Urinary bladder (tissue), 4 donors: ENCODE data around the gene TMEM252. TPM values are rescaled to one million over a fixed set of nuclear protein-coding genes. Genes with fewer than 3 reads are reported as not detected.

Experiments
- DNase-seq: peaks from one replicate; pipeline ENCODE4 v3.0.0-alpha.2; 2015; ENCODE audit errors: extremely low spot score
- H3K27ac ChIP-seq: one replicate; pipeline ENCODE4 v1.5.1; 2013; ENCODE audit warnings: low read depth, mild to moderate bottlenecking, moderate library complexity
- H3K36me3 ChIP-seq: one replicate; pipeline ENCODE4 v1.6.1; 2013; ENCODE audit warnings: mild to moderate bottlenecking, moderate library complexity; ENCODE audit not compliant: insufficient read depth
- H3K4me1 ChIP-seq: one replicate; pipeline ENCODE4 v1.6.1; 2013; ENCODE audit warnings: mild to moderate bottlenecking, moderate library complexity; ENCODE audit not compliant: insufficient read depth
- H3K4me3 ChIP-seq: one replicate; pipeline ENCODE4 v1.5.1; 2013; ENCODE audit warnings: low read depth, low read length
- WGBS: extraction: QIAGEN DNeasy Blood & Tissue Kit; methylation state at CpG from one replicate; pipeline ENCODE4 v1.1.7; 2013; 5-methylcytosine and 5-hydroxymethylcytosine counted together
- polyA plus RNA-seq: library from polyadenylated mRNA; stranded (reverse); fragments of 200-250 nt; gene quantifications from one replicate; pipeline ENCODE4 v1.2.3, GENCODE V29; 2013
- total RNA-seq: library from RNA; depleted of rRNA; stranded (reverse); fragments of >200 nt; gene quantifications from one replicate; pipeline ENCODE4 v1.2.3, GENCODE V29; 2014
- donor health status: healthy with polysubstance abuse.
- donor health status: healthy.

TMEM252 gene
- not detected for total RNA-seq
- 0.24 TPM for polyA plus RNA-seq

DNA sequence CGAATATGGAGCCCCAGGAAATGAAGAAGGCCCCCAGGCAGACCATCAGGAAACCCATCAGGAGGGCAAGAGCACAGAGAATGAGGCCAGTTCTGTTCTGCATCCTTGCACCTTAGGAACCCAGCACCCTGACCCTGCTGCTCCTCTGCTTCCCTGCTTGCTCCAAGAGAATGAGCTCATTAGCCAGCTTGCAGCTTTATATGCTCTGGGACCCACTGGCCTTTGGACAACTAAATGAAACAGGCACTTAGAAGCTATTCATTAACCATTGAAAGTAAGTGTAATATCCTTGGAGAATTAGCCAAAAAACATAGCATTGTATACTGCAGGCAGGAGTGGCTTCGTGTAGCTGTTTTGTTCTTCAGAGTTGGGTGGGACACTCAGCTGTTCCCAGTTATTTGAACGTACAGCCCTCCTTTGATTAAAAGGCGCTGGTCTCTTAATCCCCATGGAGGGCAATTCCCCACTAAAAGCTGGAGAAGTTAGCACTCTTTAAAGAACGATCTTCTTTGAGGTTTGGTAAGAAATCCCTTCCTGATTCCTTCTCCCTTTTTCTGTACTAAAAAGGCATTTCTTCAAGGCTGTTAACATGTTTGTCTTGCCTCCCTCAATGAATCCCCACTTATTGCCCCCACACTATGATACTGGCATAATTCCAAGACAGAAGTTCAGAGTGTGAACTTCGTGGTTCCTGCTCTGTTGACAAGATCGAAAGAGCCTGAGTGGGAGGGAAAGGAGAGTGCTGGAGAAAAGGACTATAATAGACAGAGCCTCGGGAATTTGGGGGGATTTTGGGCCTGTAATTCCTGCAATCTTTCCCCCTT lies at the start of gene TMEM252:
Gene TMEM252 (minus strand): TSS at position 172 of the 824 bp plus-strand sequence. CDS start 69 bp downstream, at position 103.
- Histone ChIP-seq H3K27ac (no peak within 1 kb of the TSS), H3K4me1 (no peaks in the 10 kb centered on the region), H3K36me3 (no peaks in the 10 kb centered on the region), H3K4me3 (no peak within 1 kb of the TSS)
- no peak for DNase-seq
- 32% methylated on average over 8 of the region's 8 CpGs for WGBS

GRCh38 chr9:68585034-68585761 lies 44.5 kb upstream of the TMEM252 start:
- no peak for DNase-seq
- no peaks in the 10 kb centered on the region for H3K36me3 ChIP-seq
- H3K27ac ChIP-seq, result no peak overlapping the region
- 77% methylated on average over 19 of the region's 19 CpGs for WGBS
- H3K4me3 ChIP-seq, result no peak overlapping the region
- H3K4me1 ChIP-seq, result no peaks in the 10 kb centered on the region

DNA sequence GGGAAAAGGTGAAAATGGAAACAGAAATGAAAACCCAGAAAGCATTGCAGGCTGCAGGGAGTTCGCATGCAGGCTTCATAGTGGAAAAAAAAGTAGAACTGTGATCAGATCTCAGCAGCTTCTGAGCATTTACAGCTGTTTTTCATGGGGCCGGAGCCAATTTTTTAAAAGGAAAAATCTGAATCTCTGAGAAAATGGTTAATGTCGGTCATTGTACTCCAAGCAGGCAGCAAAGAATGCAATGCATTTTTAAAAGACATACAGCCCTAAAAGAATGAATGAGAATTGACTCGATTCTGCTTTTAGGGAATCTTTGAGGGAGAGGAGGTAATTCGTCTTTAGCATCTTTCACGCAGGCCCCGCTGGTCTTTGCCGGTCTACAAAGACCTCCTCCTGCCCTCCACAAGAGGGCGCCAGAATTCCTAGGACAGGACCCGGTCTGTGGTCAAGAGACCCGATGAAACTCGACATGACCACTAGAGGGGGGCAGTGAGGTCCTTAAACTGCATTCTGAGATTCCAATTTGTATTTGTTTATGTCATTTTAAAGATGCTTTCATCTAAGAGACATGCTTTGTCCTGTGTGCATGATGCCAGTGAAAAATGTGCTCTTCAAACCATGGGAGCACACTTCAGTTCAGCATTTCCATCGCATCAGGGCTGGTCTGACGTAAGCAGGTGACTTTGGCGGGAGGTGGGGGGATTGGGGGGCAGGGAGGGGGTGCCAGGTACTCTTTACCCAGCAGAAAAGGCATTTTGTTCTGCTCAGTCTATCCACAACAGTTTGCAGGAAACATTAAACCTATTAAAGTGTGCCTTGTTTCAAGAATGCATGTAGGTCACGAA lies 43.7 kb upstream of the TMEM252 start:
- H3K27ac ChIP-seq, result no peak overlapping the region
- no peaks in the 10 kb centered on the region for H3K4me1 ChIP-seq
- H3K36me3 ChIP-seq, result no peaks in the 10 kb centered on the region
- WGBS, result 20% methylated on average over 16 of the region's 16 CpGs
- no peak overlapping the region for H3K4me3 ChIP-seq
- DNase-seq, result peak; percentile 84

DNA sequence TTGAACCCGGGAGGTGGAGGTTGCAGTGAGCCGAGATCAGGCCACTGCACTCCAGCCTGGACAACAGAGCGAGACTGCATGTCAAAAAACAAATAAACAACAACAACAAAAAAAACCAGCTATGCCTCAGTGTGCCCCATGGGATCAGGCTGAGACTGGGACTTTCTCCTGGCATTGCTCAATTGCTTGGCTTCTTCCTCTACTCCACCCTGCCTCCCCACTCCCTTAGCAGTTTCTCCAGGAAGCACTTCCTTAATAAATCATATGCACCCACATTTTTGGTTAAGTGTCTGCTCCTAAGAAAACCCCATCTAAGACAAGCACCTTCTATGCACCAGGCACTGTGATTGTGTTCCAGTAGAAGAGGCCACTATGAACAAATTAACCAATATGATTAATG lies 41.0 kb upstream of the TMEM252 start:
- Histone ChIP-seq H3K27ac (no peak overlapping the region), H3K4me3 (no peak overlapping the region), H3K4me1 (no peaks in the 10 kb centered on the region), H3K36me3 (no peaks in the 10 kb centered on the region)
- DNase-seq, result no peak
- 95% methylated on average over 3 of the region's 3 CpGs for WGBS

GRCh38 chr9:68577774-68578591 lies 37.3 kb upstream of the TMEM252 start:
- Histone ChIP-seq H3K4me1 (no peaks in the 10 kb centered on the region), H3K4me3 (no peak overlapping the region), H3K27ac (no peak overlapping the region), H3K36me3 (no peaks in the 10 kb centered on the region)
- WGBS, result 83% methylated on average over 7 of the region's 7 CpGs
- DNase-seq, result no peak

DNA sequence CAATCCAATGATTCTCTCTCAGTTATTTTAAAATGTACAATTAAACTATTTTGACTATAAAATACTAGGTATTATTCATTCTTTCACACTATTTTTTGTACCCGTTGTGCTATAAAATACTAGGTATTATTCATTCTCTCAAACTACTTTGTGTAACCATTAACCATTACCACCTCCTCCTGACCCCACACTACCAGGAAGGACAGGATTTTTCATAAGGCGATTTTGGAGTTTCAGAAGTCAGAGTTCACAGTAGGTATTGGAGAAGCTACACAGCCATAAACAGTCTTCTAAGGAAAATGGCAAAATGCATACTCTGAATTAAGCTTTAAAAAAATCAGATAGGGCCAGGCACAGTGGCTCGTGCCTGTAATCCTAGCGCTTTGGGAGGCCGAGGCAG lies 35.1 kb upstream of the TMEM252 start:
- WGBS, result 73% methylated on average over 5 of the region's 5 CpGs
- H3K4me3 ChIP-seq, result no peak overlapping the region
- no peak for DNase-seq
- H3K27ac ChIP-seq, result no peak overlapping the region
- no peaks in the 10 kb centered on the region for H3K4me1 ChIP-seq
- H3K36me3 ChIP-seq, result no peaks in the 10 kb centered on the region

DNA sequence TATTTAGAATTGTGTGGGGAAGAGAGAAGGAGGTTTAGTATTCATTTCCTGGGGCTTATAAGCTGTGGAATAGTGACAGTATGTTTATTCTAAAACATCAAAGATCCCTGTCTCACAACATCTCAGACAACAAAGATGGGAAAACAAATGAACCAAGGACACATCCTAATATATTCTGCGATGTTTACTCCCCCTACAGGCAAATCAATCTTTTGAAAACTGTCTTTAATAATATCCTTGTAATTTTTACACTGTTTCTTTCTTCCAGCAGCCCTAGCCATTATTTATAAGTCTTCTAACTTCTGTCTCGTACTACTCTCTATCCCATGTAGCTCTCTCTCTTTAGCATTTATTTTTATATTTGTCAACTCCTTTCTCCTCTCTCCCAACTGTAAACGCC lies 33.5 kb upstream of the TMEM252 start:
- no peak for DNase-seq
- H3K36me3 ChIP-seq, result no peaks in the 10 kb centered on the region
- no peaks in the 10 kb centered on the region for H3K4me1 ChIP-seq
- H3K27ac ChIP-seq, result no peak overlapping the region
- 54% methylated on average over 3 of the region's 3 CpGs for WGBS
- H3K4me3 ChIP-seq, result no peak overlapping the region

DNA sequence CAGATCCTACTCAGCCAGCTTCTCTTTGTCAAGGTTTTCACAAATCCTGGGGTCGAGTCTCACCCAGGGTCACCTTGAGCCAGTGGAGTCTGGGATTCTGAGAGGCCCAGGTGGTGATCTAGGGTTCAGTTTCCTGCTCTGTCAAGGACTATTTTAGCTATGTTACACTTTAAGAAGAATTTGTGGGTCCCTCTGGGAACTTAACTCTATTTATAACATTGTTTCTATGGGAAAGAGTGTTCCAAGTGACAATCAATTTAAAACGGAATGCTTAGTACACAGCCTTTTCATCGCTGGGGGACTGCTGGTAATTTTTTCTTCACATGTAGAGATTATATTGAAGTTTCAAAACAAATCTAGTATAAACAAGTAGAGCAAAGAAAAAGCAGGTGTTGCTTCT lies 26.9 kb upstream of the TMEM252 start:
- DNase-seq, result no peak
- H3K27ac ChIP-seq, result no peak overlapping the region
- 72% methylated on average over 3 of the region's 3 CpGs for WGBS
- H3K4me1 ChIP-seq, result no peaks in the 10 kb centered on the region
- no peak overlapping the region for H3K4me3 ChIP-seq
- no peaks in the 10 kb centered on the region for H3K36me3 ChIP-seq

- no peak for DNase-seq
Measured at GRCh38 chr9:68562461-68562860, 21.8 kb upstream of the TMEM252 start.

GRCh38 chr9:68560071-68560844 lies 19.6 kb upstream of the TMEM252 start:
- no peak for DNase-seq
- Histone ChIP-seq H3K27ac (no peak overlapping the region), H3K4me1 (no peaks in the 10 kb centered on the region), H3K36me3 (no peaks in the 10 kb centered on the region), H3K4me3 (no peak overlapping the region)
- 34% methylated on average over 14 of the region's 14 CpGs for WGBS

More at GRCh38 chr9:68562461-68562860, 21.8 kb upstream of the TMEM252 start:
- H3K27ac ChIP-seq, result no peak overlapping the region
- WGBS, result 74% methylated on average over 2 of the region's 2 CpGs
- H3K4me3 ChIP-seq, result no peak overlapping the region
- H3K36me3 ChIP-seq, result no peaks in the 10 kb centered on the region
- H3K4me1 ChIP-seq, result no peaks in the 10 kb centered on the region

- H3K4me3 ChIP-seq, result no peak overlapping the region
- no peaks in the 10 kb centered on the region for H3K36me3 ChIP-seq
- H3K27ac ChIP-seq, result no peak overlapping the region
- DNase-seq, result no peak
- no peaks in the 10 kb centered on the region for H3K4me1 ChIP-seq
- 83% methylated on average over 5 of the region's 5 CpGs for WGBS
Measured at GRCh38 chr9:68558545-68558944, 17.9 kb upstream of the TMEM252 start.

- no peak overlapping the region for H3K4me3 ChIP-seq
- no peaks in the 10 kb centered on the region for H3K36me3 ChIP-seq
- no peaks in the 10 kb centered on the region for H3K4me1 ChIP-seq
- H3K27ac ChIP-seq, result no peak overlapping the region
- no peak for DNase-seq
- WGBS, result 69% methylated on average over 1 of the region's 1 CpG
Measured at GRCh38 chr9:68555437-68556150, 14.9 kb upstream of the TMEM252 start.
